HEK293 (cell line): ENCODE measurements around the gene RPL36.
A peak's percentile ranks its signal among the peaks of the same experiment; 100 is the strongest.

Experiments used
- FEZF1 ChIP-seq: fragments of 450-650 bp; formaldehyde crosslinking; IDR thresholded peaks from 2 replicates; pipeline ENCODE4 v1.5.1; 2016; ENCODE audit warnings: missing biosample characterization, missing genetic modification characterization
- GLIS1 ChIP-seq: fragments of 450-650 bp; formaldehyde crosslinking; IDR thresholded peaks from 2 replicates; pipeline ENCODE4 v1.5.1; 2016; ENCODE audit warnings: missing biosample characterization, missing genetic modification characterization
- INSM2 ChIP-seq: fragments of 450-650 bp; formaldehyde crosslinking; IDR thresholded peaks from 2 replicates; pipeline ENCODE4 v1.5.1; 2016; ENCODE audit warnings: missing biosample characterization, missing genetic modification characterization
- KLF10 ChIP-seq: fragments of 450-650 bp; IDR thresholded peaks from 2 replicates; pipeline ENCODE4 v1.5.1; 2018; ENCODE audit warnings: missing biosample characterization, mild to moderate bottlenecking, missing genetic modification characterization
- MEIS1 ChIP-seq: sonication (generic); formaldehyde crosslinking; IDR thresholded peaks from 2 replicates; pipeline ENCODE4 v1.8.1; 2022; ENCODE audit warnings: missing genetic modification reagents, mild to moderate bottlenecking, borderline replicate concordance
- PRDM4 ChIP-seq: fragments of 450-650 bp; formaldehyde crosslinking; IDR thresholded peaks from 2 replicates; pipeline ENCODE4 v1.5.1; 2017; ENCODE audit warnings: missing biosample characterization, missing genetic modification characterization
- SCRT2 ChIP-seq: fragments of 450-650 bp; formaldehyde crosslinking; IDR thresholded peaks from 2 replicates; pipeline ENCODE4 v1.5.1; 2016; ENCODE audit warnings: missing biosample characterization, missing genetic modification characterization
- SETDB1 ChIP-seq: IDR thresholded peaks from one replicate; pipeline ENCODE4 v1.6.1; 2017; ENCODE audit warnings: mild to moderate bottlenecking, low read length, moderate library complexity, mixed read lengths; ENCODE audit not compliant: insufficient read length
- SP3 ChIP-seq: fragments of 450-650 bp; formaldehyde crosslinking; IDR thresholded peaks from 2 replicates; pipeline ENCODE4 v1.5.1; 2016; ENCODE audit warnings: missing biosample characterization, missing genetic modification characterization
- ZBTB17 ChIP-seq: fragments of 450-650 bp; formaldehyde crosslinking; IDR thresholded peaks from 2 replicates; pipeline ENCODE4 v1.5.1; 2016; ENCODE audit warnings: missing biosample characterization, missing genetic modification characterization
- ZEB2 ChIP-seq: fragments of 450-650 bp; formaldehyde crosslinking; IDR thresholded peaks from 2 replicates; pipeline ENCODE4 v1.5.1; 2016; ENCODE audit warnings: missing biosample characterization, missing genetic modification characterization
- ZNF174 ChIP-seq: fragments of 450-650 bp; formaldehyde crosslinking; IDR thresholded peaks from 2 replicates; pipeline ENCODE4 v1.5.0; 2017; ENCODE audit warnings: missing biosample characterization, mild to moderate bottlenecking, missing genetic modification characterization
- ZNF18 ChIP-seq: fragments of 450-650 bp; formaldehyde crosslinking; IDR thresholded peaks from 2 replicates; pipeline ENCODE4 v1.5.1; 2016; ENCODE audit warnings: missing biosample characterization, missing genetic modification characterization
- ZNF350 ChIP-seq: fragments of 450-650 bp; formaldehyde crosslinking; IDR thresholded peaks from 2 replicates; pipeline ENCODE4 v1.5.0; 2017; ENCODE audit warnings: missing biosample characterization, mild to moderate bottlenecking, missing genetic modification characterization
- ZNF37A ChIP-seq: fragments of 450-650 bp; IDR thresholded peaks from 2 replicates; pipeline ENCODE4 v1.5.1; 2018; ENCODE audit warnings: missing biosample characterization, missing genetic modification characterization
- ZNF398 ChIP-seq: fragments of 450-650 bp; formaldehyde crosslinking; IDR thresholded peaks from 2 replicates; pipeline ENCODE4 v1.5.1; 2017; ENCODE audit warnings: missing biosample characterization, missing genetic modification characterization
- ZNF488 ChIP-seq: fragments of 450-650 bp; formaldehyde crosslinking; IDR thresholded peaks from 2 replicates; pipeline ENCODE4 v1.5.1; 2016; ENCODE audit warnings: missing biosample characterization, missing genetic modification characterization
- ZNF514 ChIP-seq: fragments of 450-650 bp; formaldehyde crosslinking; IDR thresholded peaks from 2 replicates; pipeline ENCODE4 v1.5.1; 2016; ENCODE audit warnings: missing biosample characterization, missing genetic modification characterization
- ZNF518A ChIP-seq: fragments of 450-650 bp; formaldehyde crosslinking; conservative IDR thresholded peaks from 2 replicates; pipeline ENCODE4 v1.5.1; 2016; ENCODE audit warnings: low read depth, missing biosample characterization, missing genetic modification characterization
- ZNF548 ChIP-seq: fragments of 450-650 bp; formaldehyde crosslinking; IDR thresholded peaks from 2 replicates; pipeline ENCODE4 v1.5.1; 2016; ENCODE audit warnings: missing biosample characterization, missing genetic modification characterization
- ZNF555 ChIP-seq: fragments of 450-650 bp; formaldehyde crosslinking; conservative IDR thresholded peaks from 2 replicates; pipeline ENCODE4 v1.5.1; 2017; ENCODE audit warnings: missing biosample characterization, mild to moderate bottlenecking, missing genetic modification characterization, inconsistent platforms
- ZNF558 ChIP-seq: fragments of 450-650 bp; formaldehyde crosslinking; IDR thresholded peaks from 2 replicates; pipeline ENCODE4 v1.5.1; 2016; ENCODE audit warnings: missing biosample characterization, missing genetic modification characterization
- ZNF560 ChIP-seq: fragments of 450-650 bp; formaldehyde crosslinking; IDR thresholded peaks from 2 replicates; pipeline ENCODE4 v1.5.1; 2017; ENCODE audit warnings: missing biosample characterization, missing genetic modification characterization, borderline replicate concordance
- ZNF585B ChIP-seq: fragments of 450-650 bp; formaldehyde crosslinking; IDR thresholded peaks from 2 replicates; pipeline ENCODE4 v1.5.1; 2016; ENCODE audit warnings: missing biosample characterization, missing genetic modification characterization
- ZNF600 ChIP-seq: fragments of 450-650 bp; formaldehyde crosslinking; IDR thresholded peaks from 2 replicates; pipeline ENCODE4 v1.5.1; 2016; ENCODE audit warnings: missing biosample characterization, missing genetic modification characterization
- ZNF654 ChIP-seq: fragments of 450-650 bp; formaldehyde crosslinking; IDR thresholded peaks from 2 replicates; pipeline ENCODE4 v1.5.1; 2016; ENCODE audit warnings: low read depth, missing biosample characterization, missing genetic modification characterization
- ZXDB ChIP-seq: fragments of 450-650 bp; formaldehyde crosslinking; IDR thresholded peaks from 2 replicates; pipeline ENCODE4 v1.5.1; 2016; ENCODE audit warnings: missing biosample characterization, missing genetic modification characterization

The RPL36 gene

GRCh38 chr19:5718579-5719273 lies 28.6 kb downstream of the RPL36 start (continued):
- TF ChIP-seq ZNF18 (tag by site-specific recombination) (no peak), ZEB2 (peak; percentile 94), ZNF548 (tag by site-specific recombination) (no peak), ZNF585B (tag by site-specific recombination) (no peak), ZNF488 (no peak), ZNF174 (tag by site-specific recombination) (no peak), ZNF37A (tag by site-specific recombination) (no peak), MEIS1 (CRISPR knock-in tag) (no peak), ZNF558 (tag by site-specific recombination) (peak; percentile 48; the same call in 1 of the 2 replicates), KLF10 (peak; percentile 53; the same call in 1 of the 2 replicates), ZBTB17 (tag by site-specific recombination) (peak; percentile 65), INSM2 (tag by site-specific recombination) (no peak), FEZF1 (peak; percentile 73), SP3 (tag by site-specific recombination) (peak; percentile 51), ZXDB (tag by site-specific recombination) (peak; percentile 49; the same call in 1 of the 2 replicates), GLIS1 (tag by site-specific recombination) (peak; percentile 74), PRDM4 (tag by site-specific recombination) (no peak), ZNF518A (0 out of 2 replicates have a peak, but pooled peaks have one; percentile 29), ZNF600 (tag by site-specific recombination) (0 out of 2 replicates have a peak, but pooled peaks have one; percentile 33), ZNF654 (no peak), SCRT2 (tag by site-specific recombination) (no peak), ZNF555 (no peak), ZNF560 (tag by site-specific recombination) (no peak), ZNF514 (no peak), SETDB1 (no peak), ZNF398 (tag by site-specific recombination) (peak; percentile 96), ZNF350 (tag by site-specific recombination) (no peak)
